IPS DF 19.7 (cell line): ENCODE measurements around the gene S100A14.
"Not testable (repeated sequence)": the region's sequence is repeated elsewhere in the genome, so short reads cannot be mapped to it uniquely, and the experiment has no call there.

Experiments
- DNase-seq: peaks from one replicate; pipeline ENCODE4 v3.0.0-alpha.2; 2013; ENCODE audit warnings: low read depth, low spot score

The S100A14 gene

DNA sequence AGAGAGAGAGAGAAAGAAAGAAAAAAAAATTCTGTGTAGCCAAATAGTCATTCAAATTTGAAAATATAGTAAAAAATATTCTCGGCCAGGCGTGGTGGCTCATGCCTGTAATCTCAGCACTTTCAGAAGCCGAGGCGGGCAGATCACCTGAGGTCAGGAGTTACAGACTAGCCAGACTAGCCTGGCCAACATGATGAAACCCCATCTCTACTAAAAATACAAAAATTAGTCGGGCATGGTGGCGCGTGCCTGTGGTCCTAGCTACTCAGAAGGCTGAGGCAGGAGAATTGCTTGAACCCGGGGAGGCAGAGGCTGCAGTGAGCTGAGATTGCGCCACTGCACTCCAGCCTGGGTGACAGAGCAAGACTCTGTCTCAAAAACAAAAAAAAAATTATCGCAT, 28.1 kb downstream of the S100A14 start:
- DNase-seq = not testable (repeated sequence)

DNA sequence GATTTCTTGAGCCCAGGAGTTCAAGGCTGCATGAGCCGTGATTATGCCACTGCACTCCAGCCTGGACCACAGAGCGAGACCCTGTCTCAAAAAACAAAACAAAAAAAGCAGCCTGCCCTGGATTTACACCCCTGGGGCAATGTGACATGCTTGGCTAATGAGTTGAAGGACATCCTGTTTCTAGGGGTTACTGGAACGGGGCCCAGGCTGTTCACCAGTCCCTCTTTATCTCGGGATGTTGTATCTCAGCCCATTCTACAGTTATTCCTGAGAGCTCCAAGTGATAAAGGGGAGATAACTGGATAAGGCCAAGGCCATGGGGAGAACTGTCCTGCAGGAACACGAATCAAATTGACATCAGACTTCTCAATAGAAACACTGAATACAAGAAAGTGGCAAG, 28.8 kb downstream of the S100A14 start:
- no peak for DNase-seq

DNA sequence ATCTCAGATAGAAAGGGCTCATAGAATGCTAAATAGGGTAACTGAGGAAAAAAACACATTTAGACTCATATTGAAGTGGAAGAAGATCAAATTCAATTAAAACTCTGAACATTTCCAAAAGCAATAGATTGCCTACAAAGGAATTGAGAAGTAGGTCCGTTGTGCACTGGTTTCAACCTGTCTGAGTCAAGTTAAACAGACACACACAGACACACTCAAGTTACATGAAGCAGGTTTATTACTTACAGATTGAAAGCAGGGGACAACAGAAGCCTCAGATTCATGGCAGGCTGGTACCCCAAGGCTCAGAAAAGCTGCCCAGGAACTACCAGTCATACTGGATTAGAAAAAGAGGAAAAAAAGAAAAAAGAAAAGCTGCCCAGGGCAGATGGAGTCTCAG, 29.8 kb downstream of the S100A14 start:
- DNase-seq = no peak

DNA sequence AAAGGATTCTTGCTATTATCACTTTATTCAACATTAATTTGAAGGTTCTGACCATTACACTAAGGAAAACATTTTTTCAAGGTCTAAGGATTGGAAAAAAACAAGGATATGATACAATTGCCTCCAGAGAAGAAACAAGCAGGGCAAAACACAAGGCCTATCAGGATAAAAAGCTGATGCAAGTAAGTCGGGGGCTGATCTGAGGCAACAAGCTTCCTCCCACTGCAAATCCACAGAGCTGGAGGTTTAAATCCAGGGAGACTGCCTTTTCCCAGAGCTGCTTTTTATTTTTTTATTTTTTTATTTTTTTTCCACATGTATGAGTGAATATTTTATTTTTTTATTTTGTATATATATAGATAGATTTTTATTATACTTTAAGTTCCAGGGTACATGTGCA, 31.1 kb downstream of the S100A14 start:
- no peak for DNase-seq

DNA sequence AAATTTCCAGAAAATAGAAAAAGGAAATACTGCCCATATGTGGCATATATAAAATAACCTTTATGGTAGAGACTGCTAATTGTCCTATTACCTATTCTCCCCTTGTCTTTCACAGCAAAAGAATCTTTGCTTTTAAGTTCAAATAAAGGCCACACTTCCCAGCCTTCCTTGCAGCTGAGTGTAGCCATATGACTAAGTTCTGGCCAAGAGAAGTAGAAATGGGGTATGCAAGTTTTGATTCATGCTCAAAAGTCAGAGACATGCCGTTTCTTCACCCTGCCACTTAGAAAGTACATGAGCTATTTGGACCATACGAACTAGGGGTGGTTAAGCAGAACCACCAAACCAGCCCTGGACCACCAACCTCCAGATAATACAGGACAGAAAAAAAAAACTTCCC, 32.1 kb downstream of the S100A14 start:
- DNase-seq = no peak

DNA sequence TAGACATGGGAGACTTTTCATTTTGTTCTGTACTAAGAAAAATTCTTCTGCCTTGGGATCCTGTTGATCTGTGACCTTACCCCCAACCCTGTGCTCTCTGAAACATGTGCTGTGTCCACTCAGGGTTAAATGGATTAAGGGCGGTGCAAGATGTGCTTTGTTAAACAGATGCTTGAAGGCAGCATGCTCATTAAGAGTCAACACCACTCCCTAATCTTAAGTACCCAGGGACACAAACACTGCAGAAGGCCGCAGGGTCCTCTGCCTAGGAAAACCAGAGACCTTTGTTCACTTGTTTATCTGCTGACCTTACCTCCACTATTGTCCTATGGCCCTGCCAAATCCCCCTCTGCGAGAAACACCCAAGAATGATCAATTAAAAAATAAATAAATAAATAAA, 32.6 kb downstream of the S100A14 start:
- not testable (repeated sequence) for DNase-seq

DNA sequence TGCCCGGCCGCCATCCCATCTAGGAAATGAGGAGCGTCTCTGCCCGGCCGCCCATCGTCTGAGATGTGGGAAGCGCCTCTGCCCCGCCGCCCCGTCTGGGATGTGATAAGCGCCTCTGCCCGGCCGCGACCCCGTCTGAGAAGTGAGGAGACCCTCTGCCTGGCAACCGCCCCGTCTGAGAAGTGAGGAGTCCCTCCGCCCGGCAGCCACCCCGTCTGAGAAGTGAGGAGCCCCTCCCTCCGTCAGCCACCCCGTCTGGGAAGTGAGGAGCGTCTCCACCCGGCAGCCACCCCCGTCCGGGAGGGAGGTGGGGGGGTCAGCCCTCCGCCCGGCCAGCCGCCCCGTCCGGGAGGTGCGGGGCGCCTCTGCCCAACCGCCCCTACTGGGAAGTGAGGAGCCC, 33.3 kb downstream of the S100A14 start:
- not testable (repeated sequence) for DNase-seq

DNA sequence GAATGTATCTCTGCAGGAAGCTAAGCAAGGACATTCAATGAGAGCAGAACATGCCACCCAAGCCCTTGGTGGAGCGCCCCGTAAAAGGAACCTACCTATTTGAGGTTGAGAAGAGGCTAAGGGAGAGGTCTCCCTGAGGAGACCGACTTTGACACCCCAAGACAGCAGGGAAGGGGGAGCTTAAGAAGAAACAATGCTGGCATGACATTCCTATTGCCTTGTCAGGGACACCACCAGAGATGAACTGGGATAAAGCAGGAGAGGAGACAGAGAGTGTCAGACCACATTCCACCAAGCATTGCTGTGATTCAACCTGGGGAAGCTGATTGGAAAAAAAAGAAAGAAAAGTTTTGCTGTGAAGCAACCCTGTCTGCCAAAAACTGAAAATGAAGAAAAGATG, 37.2 kb downstream of the S100A14 start:
- no peak for DNase-seq

DNA sequence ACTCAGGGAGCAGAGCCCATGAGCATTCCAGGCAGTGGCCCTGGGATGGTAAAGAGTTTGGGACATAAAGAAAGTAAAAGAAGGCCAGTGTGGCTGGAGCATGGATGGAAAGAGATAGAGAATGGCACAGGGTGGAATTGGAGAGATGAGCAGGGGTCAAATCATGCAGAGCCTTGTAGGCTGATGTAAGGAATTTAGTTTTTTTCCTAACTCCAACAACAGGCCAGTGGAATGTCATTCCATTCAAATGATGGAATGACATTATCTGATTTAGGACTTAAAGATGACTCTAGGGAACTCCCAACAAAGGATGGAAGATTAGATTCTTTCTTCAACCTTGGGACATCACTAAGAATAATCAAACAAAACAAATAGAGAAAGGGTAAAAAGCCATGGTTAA, 37.6 kb downstream of the S100A14 start:
- DNase-seq = no peak

DNA sequence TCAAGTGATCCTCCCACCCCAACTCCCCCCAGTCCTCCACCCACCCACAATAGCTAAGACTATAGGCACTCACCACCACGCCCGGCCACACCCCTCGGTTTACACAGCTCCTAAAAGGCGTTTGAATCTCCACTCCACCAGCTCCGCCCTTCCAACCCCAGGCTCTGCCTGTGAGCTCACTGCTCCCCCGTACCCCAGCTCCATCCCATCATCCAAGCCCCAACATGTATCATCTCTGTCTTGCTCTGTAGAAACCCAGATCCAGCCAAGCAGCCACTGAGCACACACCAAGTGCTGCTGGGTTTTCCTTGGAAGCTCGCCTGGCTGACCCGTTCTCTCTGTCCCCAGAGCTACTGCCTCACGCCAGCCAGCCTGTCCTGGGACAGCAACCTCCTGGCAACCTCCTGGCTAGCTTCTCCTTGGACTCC, 38.5 kb downstream of the S100A14 start:
- no peak for DNase-seq

DNA sequence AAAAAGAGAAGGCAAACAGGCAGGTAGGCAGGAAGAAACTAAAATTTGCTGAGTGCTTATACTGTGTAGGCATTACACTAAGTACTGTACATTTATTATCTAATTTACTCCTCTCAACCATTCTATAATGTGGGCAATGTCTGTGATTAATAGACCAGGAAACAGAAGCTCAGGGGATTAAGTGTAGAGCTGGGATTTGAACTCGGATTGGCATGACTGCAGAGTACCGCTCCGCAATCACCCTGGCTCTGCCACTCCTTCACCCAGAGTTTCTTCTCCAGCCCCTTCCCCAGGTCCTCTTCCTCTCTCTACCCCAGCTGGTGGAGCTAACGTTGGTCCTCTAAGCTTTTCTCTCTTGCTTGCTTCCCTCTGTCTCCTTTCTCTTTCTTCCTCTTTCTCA, 39.0 kb downstream of the S100A14 start:
- no peak for DNase-seq

DNA sequence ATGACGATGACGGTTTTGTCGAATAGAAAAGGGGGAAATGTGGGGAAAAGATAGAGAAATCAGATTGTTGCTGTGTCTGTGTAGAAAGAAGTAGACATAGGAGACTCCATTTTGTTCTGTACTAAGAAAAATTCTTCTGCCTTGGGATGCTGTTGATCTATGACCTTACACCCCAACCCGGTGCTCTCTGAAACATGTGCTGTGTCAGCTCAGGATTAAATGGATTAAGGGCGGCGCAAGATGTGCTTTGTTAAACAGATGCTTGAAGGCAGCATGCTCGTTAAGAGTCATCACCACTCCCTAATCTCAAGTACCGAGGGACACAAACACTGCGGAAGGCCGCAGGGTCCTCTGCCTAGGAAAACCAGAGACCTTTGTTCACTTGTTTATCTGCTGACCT, 40.6 kb downstream of the S100A14 start:
- DNase-seq = not testable (repeated sequence)

DNA sequence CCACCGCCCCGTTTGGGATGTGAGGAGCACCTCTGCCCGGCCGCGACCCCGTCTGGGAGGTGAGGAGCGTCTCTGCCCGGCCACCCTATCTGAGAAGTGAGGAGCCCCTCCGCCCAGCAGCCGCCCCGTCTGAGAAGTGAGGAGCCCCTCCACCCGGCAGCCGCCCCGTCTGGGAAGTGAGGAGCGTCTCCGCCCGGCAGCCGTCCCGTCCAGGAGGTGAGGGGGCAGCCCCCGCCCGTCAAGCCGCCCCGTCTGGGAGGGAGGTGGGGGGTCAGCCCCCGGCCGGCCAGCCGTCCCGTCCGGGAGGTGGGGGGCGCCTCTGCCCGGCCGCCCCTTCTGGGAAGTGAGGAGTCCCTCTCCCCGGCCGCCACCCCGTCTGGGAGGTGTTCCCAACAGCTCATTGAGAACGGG, 41.0 kb downstream of the S100A14 start:
- not testable (repeated sequence) for DNase-seq

DNA sequence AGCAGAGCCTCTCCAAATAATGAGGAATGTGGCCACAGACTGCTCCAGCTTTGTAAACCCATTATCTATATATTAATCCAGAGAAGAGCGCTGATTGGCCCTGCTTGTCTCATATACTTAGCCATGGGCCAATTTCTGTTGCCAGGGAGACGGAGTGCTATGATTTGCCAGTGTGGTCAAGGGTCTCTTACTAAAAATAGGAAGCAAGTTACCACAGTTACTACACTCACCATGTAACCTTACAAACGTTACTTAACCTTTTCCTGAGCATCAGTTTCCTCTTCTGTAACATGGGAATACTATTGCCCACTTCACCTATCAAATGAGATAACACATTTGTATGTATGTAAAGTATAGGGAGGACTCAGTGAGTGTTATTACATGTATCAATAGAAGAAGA, 42.8 kb downstream of the S100A14 start:
- no peak for DNase-seq

DNA sequence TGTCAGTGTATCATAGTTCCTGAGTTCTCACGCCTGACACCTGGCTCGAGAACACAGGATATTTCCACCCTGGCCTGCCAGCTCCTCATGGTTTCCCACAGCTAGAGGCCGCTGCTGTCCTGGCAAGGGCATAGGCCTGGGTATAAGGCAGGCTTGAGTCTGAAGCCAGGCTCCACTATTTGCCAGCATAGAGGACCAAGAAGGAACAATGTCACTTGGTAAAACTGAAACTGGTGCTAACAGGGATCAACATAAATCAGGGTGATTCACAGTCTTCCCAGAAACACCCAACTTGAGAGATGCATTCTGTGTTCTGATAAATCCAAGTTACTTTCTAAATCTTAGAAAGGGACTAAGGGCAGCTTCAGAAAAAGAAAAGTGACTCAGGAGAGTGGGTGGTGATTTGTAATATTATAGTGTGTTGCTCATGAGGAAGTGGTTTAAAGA, 43.5 kb downstream of the S100A14 start:
- DNase-seq = no peak

DNA sequence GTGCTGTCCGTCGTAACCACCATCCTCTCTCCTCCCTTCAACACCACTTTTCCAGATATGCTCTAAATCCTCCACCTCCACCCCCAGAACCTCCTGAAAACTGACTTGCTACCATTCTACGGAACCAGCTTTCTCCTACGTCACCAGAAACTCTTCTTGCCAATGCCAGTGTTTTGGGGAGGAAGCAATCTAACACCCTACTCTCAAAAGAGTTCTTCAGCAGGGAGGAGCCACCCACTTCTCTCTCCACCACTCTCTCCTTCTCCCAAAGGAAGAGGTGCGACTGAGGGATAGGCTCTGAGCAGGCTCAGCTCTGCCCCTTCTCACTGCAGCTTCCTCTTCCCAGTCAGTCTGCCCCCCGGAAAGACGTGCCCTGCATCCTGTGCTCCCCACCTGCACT, 44.4 kb downstream of the S100A14 start:
- no peak for DNase-seq

DNA sequence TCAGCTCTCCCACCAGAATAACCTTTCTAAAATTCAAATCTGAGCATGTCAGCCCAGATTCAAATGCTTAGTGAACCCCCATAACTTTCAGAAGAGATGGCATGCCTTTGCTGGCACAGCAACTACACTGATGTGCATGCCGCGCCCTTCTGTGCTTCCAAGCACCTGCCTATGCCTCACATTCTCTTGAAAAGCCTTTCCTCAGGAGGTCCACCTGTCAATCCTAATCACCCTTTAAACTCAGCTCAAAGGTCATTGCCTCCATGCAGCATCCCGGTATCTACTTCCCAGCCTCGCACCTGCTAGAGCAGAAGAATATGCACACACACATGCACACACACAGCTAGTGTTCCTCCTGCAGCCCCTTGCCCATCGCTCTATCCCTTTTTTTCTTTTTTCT, 45.3 kb downstream of the S100A14 start:
- no peak for DNase-seq

DNA sequence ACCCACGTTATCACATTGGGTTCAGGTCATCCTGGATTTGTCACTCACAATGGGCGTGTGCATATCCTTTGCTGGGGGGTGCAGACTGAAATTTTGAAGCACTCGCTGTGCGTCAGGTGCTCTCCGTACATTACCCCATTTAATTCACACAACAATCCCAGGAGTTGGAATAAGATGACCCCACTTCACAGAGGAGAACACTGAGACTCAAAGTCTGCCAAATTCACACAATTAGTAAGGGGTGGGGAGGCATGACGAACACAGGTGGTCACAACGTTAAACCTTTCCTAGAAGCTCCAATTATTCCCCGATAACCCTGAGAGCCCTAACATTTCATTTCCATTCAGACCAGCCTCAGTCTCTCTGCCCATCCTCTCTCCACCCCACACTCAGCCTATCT, 46.7 kb downstream of the S100A14 start:
- no peak for DNase-seq

DNA sequence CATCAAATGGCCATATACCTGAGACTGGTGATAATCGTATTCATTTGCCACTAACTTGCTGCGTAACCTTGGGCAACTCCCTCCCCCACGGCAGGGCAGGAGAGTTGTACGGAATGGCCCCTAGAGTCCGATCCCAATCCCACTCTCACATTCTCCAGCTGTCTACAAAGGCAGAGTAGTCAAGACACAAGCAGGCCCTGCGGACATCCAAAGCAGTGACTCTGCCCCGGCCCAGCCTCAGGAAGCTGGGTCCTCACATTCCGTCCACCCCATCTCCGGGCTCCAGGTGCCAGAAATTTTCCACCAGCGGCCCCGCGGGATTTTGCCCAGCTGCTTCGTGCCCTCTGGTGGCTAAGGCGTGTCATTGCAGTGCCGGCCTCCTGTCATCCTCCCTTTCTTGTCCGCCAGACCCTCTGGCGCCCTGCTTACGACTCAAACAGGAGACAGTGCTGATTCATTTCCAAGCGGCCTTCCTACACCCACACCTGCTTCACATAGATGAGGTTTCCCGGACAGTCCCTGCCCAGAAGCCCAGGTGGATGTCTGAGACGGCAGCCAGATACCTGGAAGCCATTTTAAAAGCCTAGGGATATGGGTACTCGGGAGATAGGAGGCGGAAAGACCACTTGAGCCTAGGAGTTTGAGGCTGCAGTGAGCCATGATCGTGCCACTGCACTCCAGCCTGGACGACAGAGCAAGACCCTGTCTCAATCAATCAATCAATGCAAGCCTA, 47.6 kb downstream of the S100A14 start:
- DNase-seq = peak; percentile 87

DNA sequence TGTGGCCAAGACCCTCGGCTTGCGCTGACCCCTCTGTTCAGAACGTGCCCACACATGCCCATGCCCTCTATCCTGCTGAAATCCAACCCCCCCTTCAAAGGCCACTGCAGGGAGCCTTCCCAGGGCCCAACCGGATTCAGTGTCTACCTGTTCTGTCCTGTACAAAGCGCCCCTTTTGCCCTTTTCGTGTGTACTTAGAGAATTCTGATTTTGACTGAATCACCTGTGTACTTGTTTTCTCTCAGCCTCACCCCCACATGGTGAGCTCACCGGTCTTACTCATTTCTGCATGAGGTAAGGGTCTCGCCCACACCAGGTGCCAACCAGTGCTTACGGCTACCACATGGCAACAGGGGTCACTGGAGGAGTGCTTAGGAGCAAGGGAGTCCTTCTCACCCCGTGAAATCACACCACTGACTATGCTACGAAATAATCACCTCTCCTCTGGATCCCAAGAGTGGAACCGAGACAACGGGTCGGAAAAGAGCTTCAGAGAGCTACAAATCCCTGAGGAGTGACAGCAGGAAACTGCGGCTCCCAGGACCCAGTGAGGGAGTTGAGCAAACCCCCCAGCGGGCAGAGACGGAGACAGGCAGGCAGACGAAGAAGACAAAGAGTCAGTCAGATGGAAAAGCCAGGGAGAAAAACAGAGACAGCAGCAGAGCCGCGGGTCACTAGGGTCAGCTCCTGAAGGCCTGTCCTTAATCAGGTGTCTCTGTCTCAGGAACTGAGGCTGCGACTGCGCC, 48.3 kb downstream of the S100A14 start:
- DNase-seq = no peak

DNA sequence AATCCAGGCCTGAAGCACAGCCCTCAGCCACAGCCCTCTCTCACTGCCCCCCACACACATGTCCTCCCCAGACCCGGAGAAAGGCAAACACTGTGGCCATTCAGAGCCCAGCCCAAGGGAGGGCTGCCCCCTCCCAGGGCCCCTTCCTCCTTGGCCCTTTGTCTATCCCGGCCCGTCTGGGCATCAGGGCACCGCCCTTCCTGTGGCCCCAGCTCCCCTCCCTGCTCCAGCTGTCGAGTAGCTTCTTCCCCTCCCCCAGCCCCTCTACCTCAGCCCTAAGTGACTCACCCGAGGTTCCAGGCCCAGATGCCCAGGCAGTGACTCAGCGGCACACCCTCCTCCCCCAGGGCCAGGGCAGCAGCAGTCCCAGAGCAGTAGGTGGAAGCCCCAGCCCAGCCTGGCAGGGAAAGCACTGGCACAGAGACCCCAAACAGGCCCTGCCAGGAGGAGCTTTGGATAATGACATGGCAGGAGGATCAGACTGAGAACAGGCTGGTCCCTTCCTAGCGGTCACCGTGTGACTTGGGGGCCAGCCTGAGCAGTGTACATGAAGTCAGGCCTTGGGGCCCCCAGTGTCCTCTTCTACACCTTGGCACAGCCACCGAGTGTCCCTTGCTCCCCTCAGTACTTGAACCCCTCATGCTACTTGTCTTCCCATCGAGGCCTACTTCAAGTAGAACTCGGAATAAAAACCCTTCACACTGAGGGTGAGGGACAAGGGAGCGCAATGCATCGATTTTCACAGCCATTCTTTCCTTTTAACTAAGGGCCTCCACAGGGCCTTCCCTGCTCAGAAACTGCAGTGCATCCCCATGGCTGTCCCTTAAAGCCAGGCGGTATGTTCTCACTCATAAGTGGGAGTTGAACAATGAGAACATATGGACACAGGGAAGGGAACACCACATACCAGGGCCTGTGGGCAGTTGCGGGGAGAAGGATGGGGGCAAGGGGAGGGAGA, 49.4 kb downstream of the S100A14 start:
- peak; percentile 86 for DNase-seq
